Epithelial cell of proximal tubule (primary cell): ENCODE measurements around the gene PNN. TPM values are rescaled to one million over a fixed set of nuclear protein-coding genes. Genes with fewer than 3 reads are reported as not detected.
A peak's percentile ranks its signal among the peaks of the same experiment; 100 is the strongest.
"Not testable (repeated sequence)": the region's sequence is repeated elsewhere in the genome, so short reads cannot be mapped to it uniquely, and the experiment has no call there.

Experiments
- DNase-seq: peaks from one replicate; pipeline ENCODE4 v3.0.0-alpha.2; 2011; ENCODE audit warnings: low read depth
- H3K4me3 ChIP-seq: 2 replicates; pipeline ENCODE4 v1.5.1; 2011; ENCODE audit warnings: low read depth, mild to moderate bottlenecking, low read length
- total RNA-seq: library from RNA; depleted of rRNA; stranded (reverse); fragments of >200 nt; gene quantifications from 2 replicates; pipeline ENCODE4 v1.2.3, GENCODE V29; 2015
- TF ChIP-seq, protein P1 (sequence below): conservative IDR thresholded peaks from 2 replicates; pipeline ENCODE4 v1.5.1; 2012; ENCODE audit warnings: low read depth, mild to moderate bottlenecking, low read length

PNN gene
- total RNA-seq, 1 donor from 2014 or later = 43.4 TPM

DNA sequence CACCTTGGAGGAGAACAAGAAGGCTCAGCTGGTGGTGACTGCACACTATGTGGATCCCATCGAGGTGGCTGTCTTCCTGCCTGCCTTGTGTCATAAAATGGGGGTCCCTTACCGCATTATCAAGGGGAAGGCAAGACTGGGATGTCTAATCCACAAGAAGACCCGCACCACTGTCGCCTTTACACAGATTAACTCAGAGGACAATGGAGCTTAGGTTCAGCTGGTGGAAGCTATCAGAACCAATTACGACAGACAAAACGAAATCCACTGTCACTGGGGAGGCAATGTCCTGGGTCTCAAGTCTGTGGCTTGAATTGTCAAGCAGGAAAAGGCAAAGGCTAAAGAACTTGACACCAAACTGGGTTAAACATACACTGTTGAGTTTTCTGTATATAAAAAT is 17.6 kb upstream of the PNN start:
- no peak overlapping the region for H3K4me3 ChIP-seq
- TF ChIP-seq, protein P1, sequence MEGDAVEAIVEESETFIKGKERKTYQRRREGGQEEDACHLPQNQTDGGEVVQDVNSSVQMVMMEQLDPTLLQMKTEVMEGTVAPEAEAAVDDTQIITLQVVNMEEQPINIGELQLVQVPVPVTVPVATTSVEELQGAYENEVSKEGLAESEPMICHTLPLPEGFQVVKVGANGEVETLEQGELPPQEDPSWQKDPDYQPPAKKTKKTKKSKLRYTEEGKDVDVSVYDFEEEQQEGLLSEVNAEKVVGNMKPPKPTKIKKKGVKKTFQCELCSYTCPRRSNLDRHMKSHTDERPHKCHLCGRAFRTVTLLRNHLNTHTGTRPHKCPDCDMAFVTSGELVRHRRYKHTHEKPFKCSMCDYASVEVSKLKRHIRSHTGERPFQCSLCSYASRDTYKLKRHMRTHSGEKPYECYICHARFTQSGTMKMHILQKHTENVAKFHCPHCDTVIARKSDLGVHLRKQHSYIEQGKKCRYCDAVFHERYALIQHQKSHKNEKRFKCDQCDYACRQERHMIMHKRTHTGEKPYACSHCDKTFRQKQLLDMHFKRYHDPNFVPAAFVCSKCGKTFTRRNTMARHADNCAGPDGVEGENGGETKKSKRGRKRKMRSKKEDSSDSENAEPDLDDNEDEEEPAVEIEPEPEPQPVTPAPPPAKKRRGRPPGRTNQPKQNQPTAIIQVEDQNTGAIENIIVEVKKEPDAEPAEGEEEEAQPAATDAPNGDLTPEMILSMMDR = no peak
- DNase-seq = no peak

DNA sequence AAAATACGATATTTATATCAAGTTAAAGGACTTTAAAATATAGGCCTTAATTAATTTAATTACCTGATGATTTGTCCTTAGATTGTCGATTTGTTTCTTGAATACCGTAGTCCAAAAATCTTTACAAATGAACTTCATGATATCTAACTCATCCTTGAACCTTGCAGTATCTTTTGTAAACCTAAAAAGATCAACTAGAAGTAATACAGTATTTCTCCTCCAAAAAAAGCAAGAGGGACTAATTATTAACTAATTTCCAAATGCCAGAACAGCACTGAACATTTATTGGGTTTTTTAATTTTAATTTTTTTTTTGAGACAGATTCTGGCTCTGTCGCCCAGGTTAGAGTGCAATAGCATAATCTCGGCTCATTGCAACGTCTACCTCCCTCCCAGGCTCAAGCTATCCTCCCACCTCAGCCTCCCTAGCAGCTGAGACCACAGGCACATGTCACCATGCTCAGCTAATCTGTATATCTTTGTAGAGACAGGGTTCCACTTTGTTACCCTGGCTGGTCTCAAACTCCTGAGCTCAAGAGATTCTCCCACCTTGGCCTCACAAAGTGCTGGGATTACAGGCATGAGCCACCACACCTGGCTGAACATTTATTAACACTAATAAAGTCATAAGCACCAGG is 16.7 kb upstream of the PNN start:
- H3K4me3 ChIP-seq = no peak overlapping the region
- TF ChIP-seq, protein P1 = no peak
- DNase-seq = no peak

DNA sequence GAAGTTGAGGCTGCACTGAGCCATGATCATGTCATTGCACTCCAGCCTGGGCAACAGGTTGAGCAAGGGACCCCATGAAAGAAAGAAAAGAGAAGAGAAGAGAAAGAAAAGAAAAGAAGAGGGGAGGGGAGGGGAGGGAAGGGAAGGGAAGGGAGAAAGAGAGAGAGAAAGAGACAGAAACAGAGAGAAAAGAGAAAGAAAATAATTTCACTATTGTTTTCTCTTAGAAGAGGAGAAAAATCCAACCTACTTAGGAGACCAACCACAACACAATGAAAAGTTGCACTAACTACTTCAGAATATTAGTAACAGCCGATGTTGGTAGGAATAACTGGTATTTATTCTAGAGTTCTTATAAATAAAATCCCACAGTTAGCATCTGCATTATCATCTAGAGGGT is 14.6 kb upstream of the PNN start:
- H3K4me3 ChIP-seq = no peak overlapping the region
- TF ChIP-seq, protein P1 = no peak
- no peak for DNase-seq

DNA sequence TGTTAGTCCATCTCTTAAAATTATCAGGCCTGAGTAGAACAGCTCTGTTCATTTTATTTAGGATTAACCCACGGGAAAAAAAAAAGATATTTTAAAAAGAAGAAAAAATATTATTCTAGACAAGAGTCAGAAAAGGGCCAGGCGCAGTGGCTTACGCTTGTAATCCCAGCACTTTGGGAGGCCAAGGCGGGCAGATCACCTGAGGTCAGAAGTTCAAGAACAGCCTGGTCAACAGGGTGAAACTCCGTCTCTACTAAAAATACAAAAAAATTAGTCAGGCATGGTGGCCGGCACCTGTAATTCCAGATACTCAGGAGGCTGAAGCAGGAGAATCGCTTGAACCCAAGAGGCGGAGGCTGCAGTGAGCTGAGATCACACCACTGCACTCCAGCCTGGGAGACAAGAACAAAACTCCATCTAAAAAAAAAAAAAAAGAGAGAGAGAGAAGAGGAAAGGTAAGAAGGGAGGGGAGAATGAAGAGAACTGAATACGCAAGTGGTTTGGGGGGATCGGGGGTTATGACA is 7.2 kb upstream of the PNN start:
- peak overlapping the region; percentile 94 for H3K4me3 ChIP-seq
- not testable (repeated sequence) for DNase-seq

DNA sequence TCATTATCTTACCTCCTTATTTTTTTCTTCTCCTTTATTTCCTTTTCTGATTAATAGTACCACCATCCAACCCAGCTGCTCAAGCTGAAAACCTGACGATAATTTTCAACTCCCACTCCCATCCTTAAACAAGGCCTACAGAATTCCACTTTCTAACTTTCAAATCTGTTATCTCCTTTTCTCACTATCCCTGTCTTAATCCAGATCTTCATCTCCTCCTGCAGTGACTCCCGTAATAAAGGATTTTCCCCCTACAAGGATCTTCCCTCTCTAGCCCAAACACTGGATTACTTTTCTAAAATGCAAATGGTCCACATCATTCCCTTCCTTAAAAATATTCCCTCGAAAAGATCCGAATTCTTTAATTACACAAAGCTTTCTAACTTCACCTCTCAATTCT is 6.5 kb upstream of the PNN start:
- peak overlapping the region; percentile 94 for H3K4me3 ChIP-seq
- TF ChIP-seq, protein P1 = no peak
- DNase-seq = no peak

DNA sequence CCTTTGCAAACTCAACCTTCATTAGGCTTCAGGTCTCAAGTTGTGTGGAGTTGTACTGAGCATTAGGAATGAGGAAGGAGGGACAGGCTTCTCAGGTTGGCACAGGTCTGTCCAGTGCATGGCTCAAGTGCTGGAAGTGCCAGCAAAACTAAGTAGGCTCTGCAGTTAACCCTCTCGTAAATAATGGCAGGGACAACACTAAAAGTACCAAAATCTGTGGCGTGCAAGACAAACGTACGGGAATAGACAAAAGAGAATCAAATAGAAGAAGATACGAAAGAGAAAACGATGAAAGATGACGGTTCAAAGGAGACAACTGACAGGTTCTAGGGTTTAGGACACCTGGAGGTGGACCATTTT is 5.5 kb upstream of the PNN start:
- peak overlapping the region; percentile 94 for H3K4me3 ChIP-seq
- DNase-seq = no peak
- TF ChIP-seq, protein P1 = no peak

DNA sequence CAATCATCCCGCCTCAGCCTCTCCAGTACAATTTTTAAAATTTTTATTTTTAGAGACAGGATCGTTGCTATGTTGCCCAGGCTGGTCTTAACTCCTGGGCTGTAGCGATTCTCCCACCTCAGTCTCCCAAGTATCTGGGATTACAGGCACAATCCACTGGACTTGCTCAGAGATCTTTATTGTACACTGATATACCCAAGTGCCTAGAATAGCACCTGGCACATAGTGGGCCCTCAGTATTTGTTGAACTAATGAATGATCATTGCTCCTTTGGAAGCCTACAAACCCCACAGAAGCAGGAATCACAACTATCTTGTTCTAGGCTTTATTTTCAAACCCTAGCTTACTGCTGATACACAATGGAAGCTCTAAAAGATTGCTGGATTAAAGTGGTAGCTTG is 1.9 kb upstream of the PNN start:
- no peak overlapping the region for H3K4me3 ChIP-seq
- DNase-seq = no peak
- TF ChIP-seq, protein P1 = no peak
